GM19193 (cell line): Measurements from ENCODE around the gene SDC1.

Source experiments
- POLR2A ChIP-seq: IDR thresholded peaks from 4 replicates; pipeline ENCODE4 v1.6.1; 2011; ENCODE audit not compliant: insufficient read depth, insufficient read length; ENCODE audit errors: extremely low read depth

SDC1 gene

DNA sequence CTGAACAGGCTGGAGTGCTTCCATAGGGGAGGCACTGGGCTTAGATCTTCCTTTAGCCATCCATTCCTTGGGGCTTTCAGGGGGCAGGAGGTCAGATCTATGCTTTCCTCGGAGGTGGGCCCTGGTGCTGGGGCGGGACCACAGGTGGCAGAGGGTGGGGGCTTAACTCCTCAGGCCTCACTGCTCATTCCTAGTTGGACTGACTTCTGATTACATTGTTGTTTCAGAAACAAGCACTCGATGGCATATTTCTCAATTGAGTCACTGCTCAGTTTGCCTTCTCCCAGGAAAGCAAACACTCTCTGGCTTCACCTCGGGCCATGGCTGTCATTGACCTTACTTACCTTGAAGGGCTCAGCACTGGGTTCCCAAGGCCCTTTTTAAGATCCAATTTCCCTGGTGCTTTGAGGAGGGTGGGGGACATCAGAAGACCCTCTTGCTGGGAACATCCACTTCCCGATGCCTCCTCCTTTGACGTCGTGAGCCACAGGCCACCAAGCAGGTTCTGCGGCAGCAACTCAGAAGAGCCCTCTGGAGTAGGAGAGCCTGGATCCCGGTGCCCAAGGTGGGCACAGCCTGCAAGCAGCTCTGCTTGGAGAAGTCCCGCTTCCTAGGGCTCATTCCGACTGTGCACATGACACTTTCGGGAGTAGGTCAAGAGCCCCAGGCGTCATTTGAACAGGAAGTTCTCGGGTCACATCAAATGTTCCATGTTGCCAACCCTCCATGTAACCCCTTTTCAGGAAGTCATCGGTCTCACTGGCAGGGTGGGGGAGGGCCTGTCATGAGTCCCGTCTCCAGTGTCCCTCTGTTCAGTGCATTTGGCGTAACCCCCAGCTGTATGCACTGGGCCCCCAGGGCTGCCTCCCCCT is 40.6 kb downstream of the SDC1 start:
- no peak for TF ChIP-seq POLR2A

DNA sequence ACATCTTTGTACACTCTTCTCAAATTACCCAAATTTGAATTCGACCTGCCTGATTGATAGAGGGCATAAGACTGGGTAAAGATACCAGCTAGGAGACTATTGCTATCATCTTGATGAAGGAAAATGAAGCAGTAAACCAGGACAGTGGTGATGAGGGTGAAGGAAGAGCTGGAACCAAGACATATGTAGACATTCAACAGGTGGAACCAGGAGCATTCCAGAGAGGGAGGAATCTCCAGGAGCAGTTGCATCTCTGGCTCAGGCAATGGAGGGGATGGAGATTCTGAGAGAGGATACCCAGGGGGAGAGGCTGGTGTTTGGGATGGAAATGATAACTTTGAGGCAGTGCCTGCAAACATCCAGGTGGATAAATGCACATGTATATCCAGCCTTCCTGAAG is 41.6 kb downstream of the SDC1 start:
- no peak for TF ChIP-seq POLR2A

DNA sequence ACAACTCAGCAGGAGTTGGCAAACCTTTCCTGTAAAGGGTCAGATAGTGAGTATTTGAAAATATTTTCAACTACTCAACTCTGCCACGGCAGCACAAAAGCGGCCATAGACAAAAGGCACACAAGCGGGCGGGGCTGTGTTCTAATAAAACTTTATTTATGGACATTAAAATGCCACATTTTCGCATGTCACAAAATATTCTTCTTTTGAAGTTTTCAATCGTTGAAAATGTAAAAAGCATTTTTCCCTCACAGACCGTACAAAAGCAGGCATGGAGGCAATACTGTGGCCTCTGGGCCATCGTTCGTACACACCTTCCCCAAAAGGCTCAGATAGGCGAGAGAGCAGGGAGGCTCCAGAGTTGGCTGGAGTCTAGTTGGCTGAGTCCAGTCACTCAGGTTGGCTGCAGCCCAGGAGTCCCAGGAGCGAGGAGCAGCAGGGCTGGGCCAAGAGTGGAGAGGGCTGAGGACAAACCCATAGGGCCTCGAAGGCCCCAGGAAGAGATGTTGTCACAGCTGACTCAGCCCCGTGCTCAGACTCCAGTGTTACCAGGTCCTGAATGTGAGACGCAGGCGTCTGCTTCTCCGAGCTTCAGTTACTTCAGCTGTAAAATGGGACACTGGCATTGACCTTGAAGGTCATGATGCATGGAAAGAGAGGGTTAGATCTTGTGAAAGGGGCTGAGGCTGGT is 42.5 kb downstream of the SDC1 start:
- TF ChIP-seq POLR2A, result no peak

DNA sequence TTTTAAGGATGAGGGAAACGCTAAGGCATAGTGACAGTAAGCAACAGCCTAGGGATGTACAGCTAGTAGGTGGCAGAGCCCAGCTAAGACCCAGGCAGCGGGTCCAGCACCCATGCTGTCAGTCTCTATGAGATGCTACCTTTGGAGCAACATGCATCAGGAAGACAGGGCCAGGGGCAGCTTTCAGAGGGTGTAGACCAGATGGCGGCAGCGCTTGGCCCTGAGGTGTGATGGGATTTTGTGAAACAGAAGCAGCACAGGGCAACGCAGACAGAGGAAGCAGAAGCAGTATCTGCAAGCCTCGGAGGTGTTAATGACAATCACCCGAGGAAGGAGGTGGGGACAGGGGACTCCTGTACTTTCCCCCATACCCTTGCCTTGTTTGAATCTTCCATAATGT is 43.2 kb downstream of the SDC1 start:
- no peak for TF ChIP-seq POLR2A

DNA sequence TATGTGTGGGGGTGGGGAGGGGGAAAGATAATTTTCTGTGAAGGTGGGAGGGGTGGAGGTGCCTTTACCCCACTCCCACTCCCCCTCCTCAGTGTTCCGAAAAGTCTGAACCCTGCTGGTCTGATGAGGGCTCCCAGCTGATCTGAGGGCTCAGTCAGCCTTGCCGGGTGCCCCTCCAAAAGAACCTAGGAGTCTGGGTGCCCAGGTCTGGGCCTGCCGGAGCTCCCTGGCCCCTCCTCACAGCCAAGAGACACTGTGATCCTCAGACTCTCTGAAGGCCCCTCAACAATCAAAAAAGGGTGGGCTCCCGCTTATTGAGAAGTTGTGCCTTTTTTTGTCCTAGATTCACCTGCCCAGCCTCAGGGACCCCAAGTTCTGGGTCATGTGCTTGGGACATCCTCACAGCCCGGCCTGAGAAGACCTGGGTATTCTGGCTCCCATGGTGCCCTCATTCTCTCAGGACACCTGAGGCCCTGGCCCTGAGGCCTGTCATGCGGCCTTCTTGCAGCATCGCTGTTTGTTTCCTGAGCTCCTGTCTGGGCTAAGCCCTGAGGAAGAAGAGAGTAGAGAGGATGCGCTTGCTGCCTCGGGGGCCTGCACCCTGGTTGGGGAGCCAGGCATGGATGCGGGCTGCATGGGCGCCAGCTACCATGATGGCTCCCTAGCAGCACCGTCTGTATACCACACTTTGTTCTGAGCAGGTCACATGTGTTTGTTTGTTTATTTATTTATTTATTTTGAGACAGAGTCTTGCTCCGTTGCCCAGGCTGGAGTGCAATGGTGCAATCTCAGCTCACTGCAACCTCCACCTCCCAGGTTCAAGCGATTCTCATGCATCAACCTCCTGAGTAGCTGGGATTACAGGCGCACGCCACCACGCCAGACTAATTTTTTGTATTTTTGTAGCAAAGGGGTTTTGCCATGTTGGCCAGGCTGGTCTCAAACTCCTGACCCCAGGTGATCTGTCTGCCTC is 44.0 kb downstream of the SDC1 start:
- TF ChIP-seq POLR2A, result no peak

DNA sequence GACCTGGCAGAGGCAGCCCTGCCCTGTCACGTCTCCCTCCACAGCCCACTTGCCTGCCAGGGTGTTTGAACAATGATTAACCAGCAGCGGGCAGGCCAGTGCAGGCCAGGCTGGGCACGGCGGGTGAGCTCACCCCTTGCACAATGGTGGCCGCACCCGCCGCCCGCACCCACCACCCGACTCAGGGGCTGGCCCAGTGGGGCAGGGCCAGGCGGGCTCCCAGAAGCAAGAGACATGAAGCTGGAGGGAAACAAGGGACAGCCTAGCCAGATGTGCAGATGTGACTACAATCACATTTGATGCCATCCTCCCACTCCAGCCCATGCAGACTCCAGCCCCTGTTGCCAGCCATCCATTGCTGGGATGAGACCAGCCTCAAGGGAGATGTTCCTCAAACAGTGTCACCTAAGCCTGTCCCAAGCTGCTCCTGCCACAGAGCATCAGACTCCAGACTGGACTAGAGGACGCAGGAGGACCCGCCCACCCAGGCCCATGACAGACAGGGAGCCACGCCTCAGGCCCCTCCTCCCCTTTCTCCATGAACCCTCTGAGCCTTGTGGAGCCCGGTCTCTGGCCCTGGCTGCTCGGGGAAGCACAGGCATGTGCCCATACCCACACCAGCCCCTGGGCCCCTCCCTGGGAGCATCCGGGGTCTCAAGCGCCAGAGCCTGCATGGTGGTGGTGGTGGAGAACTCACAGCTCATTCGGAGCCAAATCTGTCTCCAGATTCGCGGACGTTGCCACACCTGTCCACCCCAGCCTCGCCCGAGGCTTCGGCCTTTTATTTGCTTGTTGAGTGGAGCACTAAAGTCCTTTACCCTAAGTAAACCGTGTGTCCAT is 45.0 kb downstream of the SDC1 start:
- TF ChIP-seq POLR2A, result no peak

DNA sequence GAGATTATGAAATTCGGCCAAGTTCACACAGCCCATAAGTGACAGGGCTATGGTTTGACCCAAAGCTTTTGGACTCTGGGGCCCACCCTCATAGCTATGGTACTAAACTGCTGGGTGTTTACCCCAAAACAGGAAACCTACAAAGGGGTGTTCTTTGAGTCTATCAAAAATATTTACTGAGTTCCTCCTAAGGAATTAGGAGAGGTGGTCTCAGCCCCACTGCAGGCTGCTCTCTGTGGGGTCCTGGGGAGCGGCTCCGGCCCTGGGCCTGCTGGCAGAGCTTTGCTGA is 45.5 kb downstream of the SDC1 start:
- TF ChIP-seq POLR2A, result no peak

DNA sequence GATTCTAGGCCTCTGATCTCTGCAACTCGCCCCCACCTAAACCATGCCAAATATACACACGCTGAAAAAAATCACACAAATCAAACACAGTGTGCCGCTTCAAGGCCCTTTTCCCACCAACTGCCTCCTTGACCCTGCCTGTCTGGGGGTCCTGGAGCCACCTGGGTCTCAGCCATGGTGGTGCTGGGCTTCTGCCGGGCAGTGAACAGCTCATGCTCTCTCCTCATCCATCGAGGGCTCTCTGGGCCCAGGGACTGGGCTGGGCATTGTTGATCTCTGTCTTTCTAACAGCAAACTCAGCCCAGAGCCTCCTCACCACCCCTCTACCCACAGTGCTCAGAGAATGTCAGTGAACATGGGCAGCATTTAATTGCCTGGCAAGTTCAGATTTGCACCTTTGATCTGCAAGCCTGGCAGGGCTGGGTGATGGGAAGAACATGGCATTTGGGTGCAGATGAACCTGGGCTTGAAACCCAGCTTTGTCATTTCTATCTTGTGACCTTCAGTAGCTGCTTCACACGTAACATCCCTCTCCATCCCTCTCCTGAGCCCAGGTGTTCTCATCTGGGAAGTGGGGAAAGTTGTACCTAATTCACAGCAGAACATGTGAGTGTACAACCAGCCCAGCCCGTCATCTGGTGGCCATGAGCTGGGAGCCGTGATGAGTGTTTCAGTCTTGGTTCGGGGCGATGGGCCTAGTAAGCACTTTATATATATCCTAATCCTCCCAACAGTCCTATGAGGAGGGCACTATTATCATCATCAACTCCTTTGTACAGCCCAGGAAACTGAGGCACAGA is 46.1 kb downstream of the SDC1 start:
- no peak for TF ChIP-seq POLR2A

DNA sequence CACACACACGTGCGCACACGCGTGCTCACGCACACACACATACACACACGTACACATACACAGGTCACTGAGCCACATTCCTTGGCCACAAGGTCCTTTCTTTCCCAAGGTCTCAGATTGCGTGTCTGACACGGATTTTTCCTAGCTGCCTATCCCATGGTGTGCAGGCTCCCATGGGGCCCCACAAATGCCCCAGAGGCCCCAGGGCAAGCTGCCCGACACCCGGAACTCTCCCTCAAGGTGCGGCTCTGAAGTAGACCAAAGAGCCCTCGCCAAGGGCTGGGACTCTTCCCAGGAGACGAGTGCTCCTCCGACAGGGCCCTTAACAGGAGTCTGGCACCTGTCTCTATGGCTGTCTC is 46.7 kb downstream of the SDC1 start:
- no peak for TF ChIP-seq POLR2A

DNA sequence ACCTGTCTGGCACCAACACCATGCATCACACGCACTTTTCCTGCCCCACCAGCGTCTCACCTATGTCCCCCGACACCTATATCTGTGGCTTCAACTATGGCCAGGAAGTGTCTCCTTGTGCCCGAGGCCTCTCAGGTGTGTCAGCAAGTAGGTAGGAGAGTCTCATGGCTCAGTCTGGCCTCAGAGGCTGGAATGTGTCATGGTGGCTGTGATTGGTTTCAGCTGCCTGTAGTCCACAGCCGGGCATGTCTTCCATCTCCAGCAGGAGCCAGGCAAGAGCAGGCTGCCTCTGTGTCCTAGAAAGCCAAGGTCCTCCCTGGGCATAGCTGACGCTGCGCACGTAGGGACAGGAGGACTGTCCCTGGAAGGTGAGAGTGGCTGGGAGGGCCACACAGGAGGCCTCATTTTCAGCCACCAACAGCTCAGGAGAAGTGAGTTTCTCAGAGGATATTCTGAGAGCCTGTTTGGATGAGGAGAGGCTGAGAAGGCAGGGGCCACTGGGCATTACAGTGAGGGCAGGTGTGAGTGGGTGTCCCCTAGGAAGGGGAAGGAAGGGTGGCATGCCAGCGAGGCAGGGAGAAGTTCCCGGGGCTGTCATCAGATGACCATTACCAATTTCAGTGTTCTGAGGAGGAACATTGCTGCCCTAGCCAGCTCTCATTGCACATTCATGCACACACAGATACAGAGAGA is 47.2 kb downstream of the SDC1 start:
- no peak for TF ChIP-seq POLR2A

DNA sequence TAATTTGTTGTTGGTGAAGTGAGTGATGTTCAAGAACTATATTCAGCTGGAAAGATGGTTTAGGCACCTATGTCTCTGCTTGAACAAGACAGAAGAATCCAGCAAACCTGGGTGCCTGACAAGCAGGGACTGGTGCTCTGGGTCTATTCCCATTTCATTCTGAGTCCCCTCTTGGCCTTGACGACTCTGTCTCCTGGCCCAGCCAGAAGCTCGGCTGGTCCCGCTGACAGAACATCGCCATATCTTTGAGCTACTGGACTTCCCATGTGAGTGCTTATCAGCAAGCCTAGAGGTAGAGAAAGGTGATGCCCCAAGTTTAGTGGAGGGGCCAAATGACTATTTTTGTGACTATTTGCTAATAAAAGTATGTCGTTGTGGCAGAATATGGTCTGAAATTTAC is 48.2 kb downstream of the SDC1 start:
- TF ChIP-seq POLR2A, result no peak

DNA sequence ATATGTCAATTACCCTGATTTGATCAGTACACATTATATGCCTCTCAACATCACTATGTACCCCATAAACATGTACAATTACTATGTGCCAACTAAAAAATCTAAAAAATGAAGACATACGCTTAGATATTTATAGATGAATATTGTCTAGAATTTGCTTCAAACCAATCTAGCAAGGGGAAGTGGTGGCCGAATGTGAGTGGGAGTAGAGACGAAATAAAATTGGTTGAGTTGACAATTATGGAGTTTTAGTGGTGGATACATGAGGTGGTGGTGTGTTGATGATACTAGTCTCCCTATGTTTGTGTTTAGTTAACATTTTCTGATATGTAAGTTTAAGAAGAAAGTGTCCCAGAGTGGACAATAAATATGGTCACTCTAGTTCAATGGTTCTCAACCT is 49.0 kb downstream of the SDC1 start:
- TF ChIP-seq POLR2A, result no peak

DNA sequence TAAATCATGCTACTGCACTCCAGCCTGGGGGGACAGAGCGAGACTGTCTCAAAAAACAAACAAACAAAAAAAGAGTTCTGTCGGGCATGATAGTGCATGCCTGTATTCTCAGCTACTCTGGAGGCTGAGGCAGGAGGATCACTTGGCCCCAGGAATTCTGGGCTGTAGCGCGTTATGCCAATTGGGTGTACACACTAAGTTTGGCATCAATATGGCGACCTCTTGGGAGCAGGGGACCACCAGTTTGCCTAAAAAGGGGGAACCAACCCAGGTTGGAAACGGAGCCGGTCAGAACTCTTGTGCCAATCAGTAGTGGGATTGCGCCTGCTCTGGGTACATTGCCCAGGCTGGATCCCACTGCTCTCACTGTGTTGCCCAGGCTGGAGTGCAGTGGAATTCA is 49.7 kb downstream of the SDC1 start:
- TF ChIP-seq POLR2A, result no peak
